Activated naive CD4-positive, alpha-beta T cell treated with anti-CD3 and anti-CD28 coated beads, Interleukin-2, amount 10 ng/mL, durations not matched to agents 7 days and 5 days (primary cell): Measurements from ENCODE around the gene OBSCN.
A peak's percentile ranks its signal among the peaks of the same experiment; 100 is the strongest.

ENCODE experiments used
- CTCF ChIA-PET: fragments of 350-600 bp; sonication (Branson Sonifier 250); formaldehyde crosslinking; loops from one replicate; lab custom pipeline; 2021; ENCODE audit warnings: antibody characterized with exemption; lab: Charles Lee
- DNase-seq: peaks from one replicate; pipeline ENCODE4 v3.0.0-alpha.2; 2020
- H3K27ac Mint-ChIP-seq: one replicate; pipeline ENCODE4 v1.8.0; 2021; ENCODE audit warnings: mild to moderate bottlenecking, moderate library complexity, mixed read lengths
- H3K27me3 Mint-ChIP-seq: one replicate; pipeline ENCODE4 v1.8.0; 2021; ENCODE audit warnings: mild to moderate bottlenecking, mixed read lengths
- H3K36me3 Mint-ChIP-seq: one replicate; pipeline ENCODE4 v1.8.0; 2021; ENCODE audit warnings: mixed read lengths
- H3K4me1 Mint-ChIP-seq: one replicate; pipeline ENCODE4 v1.8.0; 2021; ENCODE audit warnings: mixed read lengths
- H3K4me3 Mint-ChIP-seq: one replicate; pipeline ENCODE4 v1.8.0; 2021; ENCODE audit warnings: mild to moderate bottlenecking, moderate library complexity, mixed read lengths
- H3K9me3 Mint-ChIP-seq: one replicate; pipeline ENCODE4 v1.8.0; 2021; ENCODE audit warnings: mixed read lengths

OBSCN gene

DNA sequence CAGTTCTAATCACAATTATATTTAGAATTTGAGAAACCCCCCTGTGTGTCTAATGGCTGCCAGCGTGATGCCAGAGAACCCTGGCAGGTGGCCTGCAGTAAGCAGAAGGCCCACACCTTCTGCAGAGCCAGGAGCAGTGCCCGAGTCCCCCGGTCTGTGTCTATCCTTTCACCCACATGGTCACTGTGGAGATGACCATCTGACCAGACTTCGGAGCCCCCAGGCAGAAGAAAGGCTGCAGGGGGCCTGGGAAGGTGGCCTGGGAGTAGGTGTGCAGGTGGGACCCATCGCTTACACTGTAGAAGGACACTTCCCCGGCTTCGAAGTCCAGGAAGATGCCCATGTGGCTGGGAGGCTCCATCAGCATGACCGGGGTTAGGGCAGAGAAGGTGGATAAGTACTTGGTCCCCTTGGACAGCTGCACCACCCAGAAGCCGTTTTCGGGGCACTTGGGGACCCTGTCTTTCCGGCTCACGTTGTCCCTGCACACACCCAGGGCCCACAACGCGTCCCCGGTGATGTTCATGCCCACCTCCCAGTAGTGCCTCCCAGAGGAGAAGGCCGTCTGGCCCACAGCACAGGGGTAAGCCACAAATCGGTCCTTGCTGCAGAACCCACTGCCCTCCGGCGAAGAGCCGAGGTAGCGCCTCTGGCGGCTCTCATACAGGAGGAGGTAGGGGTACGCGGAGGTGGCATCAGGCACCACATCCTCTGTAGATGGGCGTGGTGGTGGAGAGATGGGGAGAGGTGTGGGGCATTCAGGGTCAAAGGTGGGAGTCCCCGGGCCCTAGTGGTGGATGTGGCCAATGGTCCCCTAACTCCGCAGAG lies 200.4 kb downstream of the OBSCN start:
- Mint-ChIP-seq H3K9me3 (no peaks in the 10 kb centered on the region), H3K27me3 (peaks cover 6% of the 10 kb centered on the region), H3K4me1 (peaks cover 39% of the 10 kb centered on the region), H3K36me3 (peaks cover 26% of the 10 kb centered on the region), H3K27ac (no peak overlapping the region), H3K4me3 (peak overlapping the region; percentile 96)
- DNase-seq = no peak
- CTCF ChIA-PET = no interaction called here

DNA sequence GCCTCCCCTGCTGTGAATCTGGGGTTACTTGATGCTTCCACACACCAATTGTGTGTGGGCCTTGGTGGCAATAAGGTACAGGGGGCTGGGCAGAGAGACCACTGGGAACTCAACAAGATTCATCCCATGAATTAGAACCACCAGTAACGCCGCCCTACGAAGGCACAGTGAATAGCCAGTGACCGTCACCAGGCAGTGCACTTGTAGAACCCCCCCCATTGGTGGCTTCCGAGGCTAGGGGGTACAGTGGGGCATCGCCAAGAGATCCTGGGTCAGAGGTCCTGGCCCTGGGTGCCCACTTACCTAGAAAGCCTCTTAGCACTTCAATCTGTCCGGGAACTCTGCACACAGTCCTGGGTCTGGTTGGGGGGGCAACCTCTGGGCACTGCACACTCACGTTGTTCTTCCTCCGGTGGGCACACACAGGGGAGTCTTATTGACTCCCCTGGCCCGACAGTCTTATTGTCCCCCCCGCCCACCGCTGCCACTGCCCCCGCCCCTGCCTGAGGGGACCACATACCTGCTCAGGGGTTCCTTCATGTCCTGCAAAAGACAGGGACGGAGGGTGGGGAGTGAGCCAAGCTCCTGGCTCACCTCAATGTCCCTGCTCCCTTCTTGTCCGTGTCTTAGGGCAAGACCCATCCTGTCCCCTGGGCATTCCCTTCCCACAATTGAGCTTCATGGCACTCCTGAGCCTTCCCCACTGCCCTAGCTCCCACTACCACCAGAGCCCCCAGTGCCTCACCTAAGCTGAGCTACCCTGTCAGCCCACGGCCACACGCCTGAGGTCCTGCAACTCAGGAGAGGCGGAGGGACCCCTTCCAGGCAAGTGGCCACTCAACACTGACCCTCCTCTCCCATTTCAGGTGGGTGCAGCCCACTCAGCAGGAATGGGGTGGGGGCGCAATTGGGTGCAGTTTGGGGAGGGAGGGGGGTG lies 201.3 kb downstream of the OBSCN start:
- peak overlapping the region; percentile 41 for H3K4me3 Mint-ChIP-seq
- CTCF ChIA-PET = no interaction called here
- no peaks in the 10 kb centered on the region for H3K9me3 Mint-ChIP-seq
- no peak overlapping the region for H3K27ac Mint-ChIP-seq
- no peak for DNase-seq
- H3K27me3 Mint-ChIP-seq = peaks cover 6% of the 10 kb centered on the region
- H3K36me3 Mint-ChIP-seq = peaks cover 20% of the 10 kb centered on the region
- H3K4me1 Mint-ChIP-seq = peaks cover 33% of the 10 kb centered on the region

DNA sequence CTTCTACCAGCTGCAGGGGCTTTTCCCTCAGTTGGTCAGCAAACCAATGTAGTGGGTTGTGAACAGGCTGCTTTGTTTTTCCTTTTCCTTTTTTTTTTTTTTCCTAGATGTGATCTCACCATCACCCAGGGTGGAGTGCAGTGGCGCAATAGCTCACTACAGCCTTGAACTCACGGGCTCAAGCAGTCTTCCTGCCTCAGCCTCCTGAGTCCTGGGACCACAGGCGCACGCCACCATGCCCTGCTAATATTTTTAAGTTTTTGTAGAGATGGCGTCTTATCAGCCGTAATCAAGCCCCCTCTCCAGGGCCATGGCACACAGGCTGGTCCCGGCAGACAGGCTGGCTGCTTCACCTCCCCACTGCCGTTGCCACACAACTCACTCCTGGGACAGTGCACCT lies 202.2 kb downstream of the OBSCN start:
- CTCF ChIA-PET = no interaction called here
- no peak for DNase-seq
- H3K4me3 Mint-ChIP-seq = no peak overlapping the region

DNA sequence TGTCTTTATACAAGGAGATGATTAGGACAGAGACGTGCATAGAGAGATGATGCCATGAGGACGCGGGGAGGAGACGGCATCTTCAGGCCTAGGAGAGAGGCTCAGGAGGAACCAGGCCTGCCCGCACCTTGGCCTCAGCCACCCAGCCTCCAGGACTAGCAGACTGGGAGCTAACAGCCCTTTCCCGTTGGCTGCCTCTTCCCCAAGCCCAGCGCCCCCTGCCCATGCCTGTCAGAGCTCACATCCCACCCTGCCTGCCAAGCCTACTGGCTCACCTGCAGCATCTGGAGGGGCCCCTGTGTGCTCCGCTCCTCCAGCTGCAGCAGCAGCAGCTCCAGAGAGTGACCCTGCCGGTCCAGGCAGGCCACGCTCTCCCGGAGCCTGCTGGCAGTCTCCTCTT lies 202.8 kb downstream of the OBSCN start:
- CTCF ChIA-PET = no interaction called here
- peaks cover 11% of the 10 kb centered on the region for H3K36me3 Mint-ChIP-seq
- H3K4me1 Mint-ChIP-seq = peaks cover 26% of the 10 kb centered on the region
- H3K9me3 Mint-ChIP-seq = no peaks in the 10 kb centered on the region
- no peak for DNase-seq
- H3K4me3 Mint-ChIP-seq = no peak overlapping the region
- peaks cover 21% of the 10 kb centered on the region for H3K27me3 Mint-ChIP-seq
- no peak overlapping the region for H3K27ac Mint-ChIP-seq

More for the DNA sequence above, 202.2 kb downstream of the OBSCN start:
- H3K4me1 Mint-ChIP-seq = peaks cover 24% of the 10 kb centered on the region
- H3K27ac Mint-ChIP-seq = no peak overlapping the region
- H3K27me3 Mint-ChIP-seq = peaks cover 15% of the 10 kb centered on the region
- H3K9me3 Mint-ChIP-seq = no peaks in the 10 kb centered on the region
- peaks cover 14% of the 10 kb centered on the region for H3K36me3 Mint-ChIP-seq

DNA sequence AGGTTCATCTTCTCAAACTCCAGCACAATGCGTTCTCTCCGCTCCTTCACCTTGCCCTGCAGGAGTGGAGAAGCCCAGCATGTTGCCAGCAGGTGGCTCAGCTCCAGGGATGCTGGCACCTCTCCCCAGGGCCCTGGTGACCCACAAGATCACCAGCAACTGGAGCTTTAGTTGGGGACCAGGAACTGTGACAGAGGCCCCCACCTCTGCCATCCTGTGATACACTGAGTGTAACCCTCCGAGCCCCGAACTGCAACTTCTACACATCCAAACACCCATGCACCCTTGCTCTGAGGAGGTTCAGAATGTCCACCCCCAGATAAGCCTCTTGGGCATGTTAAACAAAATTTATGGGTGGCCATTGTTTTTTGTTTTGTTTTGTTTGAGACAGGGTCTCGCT lies 203.3 kb downstream of the OBSCN start:
- Mint-ChIP-seq H3K27me3 (peaks cover 26% of the 10 kb centered on the region), H3K27ac (no peak overlapping the region), H3K9me3 (no peaks in the 10 kb centered on the region), H3K4me1 (peaks cover 28% of the 10 kb centered on the region), H3K4me3 (no peak overlapping the region), H3K36me3 (peaks cover 9% of the 10 kb centered on the region)
- CTCF ChIA-PET = no interaction called here
- no peak for DNase-seq

DNA sequence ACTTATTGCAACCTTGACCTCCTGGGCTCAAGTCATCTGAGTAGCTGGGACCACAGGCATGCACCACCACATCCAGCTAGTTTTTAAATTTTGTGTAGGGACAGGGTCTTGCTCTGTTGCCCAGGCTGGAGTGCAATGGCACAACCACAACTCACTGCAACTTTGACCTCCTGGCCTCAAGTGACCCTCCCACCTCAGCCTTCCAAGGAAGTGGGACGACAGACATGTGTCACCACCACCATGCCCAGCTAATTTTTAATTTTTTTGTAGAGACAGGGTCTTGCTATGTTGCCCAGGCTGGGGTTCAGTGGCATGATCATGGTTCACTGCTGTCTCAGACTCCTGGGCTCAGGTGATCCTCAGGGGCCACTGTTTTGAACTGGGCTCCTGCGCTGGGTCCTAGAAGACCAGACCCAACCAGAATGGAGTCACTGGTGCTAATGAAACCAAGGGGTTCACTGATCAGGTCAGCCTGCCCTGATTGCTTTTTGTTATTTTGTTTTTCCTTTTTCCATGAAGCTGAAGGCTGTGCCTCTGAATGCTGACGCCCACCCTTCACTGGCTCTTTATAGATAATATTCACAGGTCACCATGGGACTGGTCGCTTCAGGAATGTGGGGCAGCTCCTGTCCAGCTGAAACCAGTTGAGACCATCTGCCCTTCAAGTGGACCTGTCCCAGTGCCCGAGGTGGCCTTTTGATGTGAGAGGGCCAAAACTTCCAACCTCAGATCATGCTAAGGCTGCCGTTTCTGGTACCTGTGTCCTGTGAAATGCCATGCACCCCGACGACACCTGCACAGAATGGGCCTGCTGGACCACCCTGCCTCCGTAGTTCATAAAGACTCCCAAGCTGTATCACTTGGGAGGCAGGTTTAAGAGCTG lies 203.9 kb downstream of the OBSCN start:
- DNase-seq = no peak
- H3K4me3 Mint-ChIP-seq = no peak overlapping the region
- H3K9me3 Mint-ChIP-seq = no peaks in the 10 kb centered on the region
- H3K27ac Mint-ChIP-seq = no peak overlapping the region
- H3K4me1 Mint-ChIP-seq = peaks cover 32% of the 10 kb centered on the region
- CTCF ChIA-PET = no interaction called here
- peaks cover 27% of the 10 kb centered on the region for H3K27me3 Mint-ChIP-seq
- peaks cover 9% of the 10 kb centered on the region for H3K36me3 Mint-ChIP-seq

DNA sequence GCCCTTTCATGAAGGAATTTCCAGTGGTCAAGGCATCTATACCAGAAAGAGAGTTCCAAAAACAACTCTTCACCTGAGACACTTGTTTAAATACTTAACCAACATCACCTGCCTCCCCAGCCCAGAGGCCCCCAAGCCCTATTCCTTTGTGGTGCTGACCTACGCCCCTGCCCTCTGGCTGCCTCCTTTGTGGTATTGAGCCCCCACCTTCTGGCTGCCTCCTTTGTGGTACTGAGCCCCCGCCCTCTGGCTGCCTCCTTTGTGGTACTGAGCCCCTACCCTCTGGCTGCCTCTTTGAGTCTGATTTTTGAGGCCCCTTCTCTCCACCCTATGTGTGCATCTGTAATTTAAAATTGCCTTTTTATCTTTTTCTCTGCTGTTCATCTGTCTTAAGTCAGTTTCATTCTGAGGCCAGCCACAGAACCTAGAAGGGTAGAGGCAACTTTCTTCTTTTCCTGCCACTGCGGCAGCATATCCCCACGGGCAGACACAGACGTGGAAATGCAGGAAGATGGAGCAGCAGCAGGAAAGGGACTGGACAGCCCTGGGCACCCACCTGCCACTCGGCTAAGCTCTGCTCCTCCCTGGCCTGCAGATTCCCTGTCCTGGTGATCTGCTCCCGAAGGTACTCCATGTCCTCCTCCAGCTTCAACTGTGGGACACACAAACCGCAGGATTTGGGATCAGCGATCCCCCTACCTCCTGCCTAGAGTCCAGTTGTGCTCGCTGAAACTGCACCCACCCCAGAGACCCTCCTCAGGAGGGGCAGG lies 205.6 kb downstream of the OBSCN start:
- no peak overlapping the region for H3K4me3 Mint-ChIP-seq
- no peaks in the 10 kb centered on the region for H3K9me3 Mint-ChIP-seq
- DNase-seq = no peak
- H3K27ac Mint-ChIP-seq = no peak overlapping the region
- peaks cover 28% of the 10 kb centered on the region for H3K4me1 Mint-ChIP-seq
- peaks cover 9% of the 10 kb centered on the region for H3K36me3 Mint-ChIP-seq
- CTCF ChIA-PET = interaction anchor here (1.7 kb wide), 1 partner anchor 20 kb away, joined by 3 read pairs; no protein-coding TSS in a partner anchor
- H3K27me3 Mint-ChIP-seq = peaks cover 42% of the 10 kb centered on the region

DNA sequence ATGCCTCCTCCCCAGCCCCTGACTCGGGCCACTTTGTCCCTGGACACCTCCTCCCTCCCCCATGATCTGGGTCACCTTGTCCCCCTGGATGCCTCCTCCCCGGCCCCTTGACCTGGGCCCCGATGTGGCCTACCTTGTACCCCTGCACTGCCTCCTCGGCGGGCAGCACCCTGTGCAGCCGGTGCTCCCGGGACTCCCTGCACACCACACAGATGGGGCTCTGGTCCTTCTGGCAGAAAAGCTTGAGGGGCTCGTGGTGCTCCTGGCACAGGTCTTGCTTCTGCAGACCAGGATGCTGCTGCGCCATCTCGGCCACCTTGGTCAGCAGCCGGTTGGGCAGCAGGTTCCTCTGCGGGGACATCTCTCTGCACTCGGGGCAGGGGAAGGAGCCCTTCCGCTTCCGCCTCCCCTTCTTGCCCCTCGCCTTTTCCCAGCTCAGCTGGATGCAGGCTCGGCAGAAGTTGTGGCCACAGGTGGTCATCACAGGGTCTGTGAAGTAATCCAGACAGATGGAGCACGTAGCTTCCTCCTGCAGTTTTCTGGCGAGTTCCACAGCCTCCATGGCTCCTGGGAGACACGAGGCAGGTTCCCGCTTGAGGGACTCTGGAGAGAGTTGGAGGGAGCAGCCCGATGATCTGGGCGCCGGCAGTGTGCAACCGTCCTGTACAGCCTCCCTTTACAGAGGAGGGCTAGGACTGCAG lies 206.8 kb downstream of the OBSCN start:
- Mint-ChIP-seq H3K27ac (no peak overlapping the region), H3K4me3 (no peak overlapping the region)

DNA sequence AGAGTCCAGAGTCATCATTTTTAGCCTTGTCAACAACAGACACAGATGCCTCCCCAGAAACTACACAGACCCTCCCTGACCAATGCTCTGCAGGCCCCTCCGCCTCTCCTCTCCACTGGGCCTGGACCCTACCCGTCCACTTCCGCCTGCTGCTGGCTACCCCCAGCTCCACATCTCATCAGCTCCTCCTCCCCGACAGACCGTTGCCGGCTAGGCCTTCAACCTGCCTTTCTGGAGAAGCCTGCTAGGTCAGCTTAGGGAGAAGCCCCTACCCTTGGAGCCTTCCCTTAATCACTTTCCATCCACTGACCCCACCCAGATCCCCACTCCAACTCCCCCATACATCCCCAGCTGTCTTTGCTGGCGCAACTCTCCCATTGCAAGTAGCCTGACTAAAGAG lies 207.4 kb downstream of the OBSCN start:
- Mint-ChIP-seq H3K4me1 (peaks cover 24% of the 10 kb centered on the region), H3K27me3 (peaks cover 42% of the 10 kb centered on the region), H3K4me3 (no peak overlapping the region), H3K36me3 (peaks cover 6% of the 10 kb centered on the region), H3K27ac (no peak overlapping the region), H3K9me3 (no peaks in the 10 kb centered on the region)
- DNase-seq = no peak
- CTCF ChIA-PET = no interaction called here

More for the DNA sequence above, 206.8 kb downstream of the OBSCN start:
- Mint-ChIP-seq H3K4me1 (peaks cover 24% of the 10 kb centered on the region), H3K36me3 (peaks cover 9% of the 10 kb centered on the region), H3K9me3 (no peaks in the 10 kb centered on the region), H3K27me3 (peaks cover 42% of the 10 kb centered on the region)
- DNase-seq = no peak
- CTCF ChIA-PET = no interaction called here

DNA sequence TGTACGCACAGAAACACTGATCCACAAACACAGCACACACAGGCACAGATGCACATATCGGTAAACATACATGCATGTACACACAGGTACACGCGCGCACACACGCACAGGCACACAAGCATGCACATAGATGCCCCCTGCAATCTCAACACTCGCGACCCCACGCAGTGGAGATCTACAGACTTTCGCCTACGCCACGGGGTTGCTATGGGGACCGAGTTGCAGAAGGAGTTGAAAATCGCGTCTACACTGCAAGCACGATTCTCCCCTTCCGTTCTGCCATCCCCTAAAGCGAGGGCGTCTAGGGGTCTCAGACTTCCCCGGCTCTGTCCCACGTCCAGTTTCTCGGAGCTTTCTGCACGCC lies 208.0 kb downstream of the OBSCN start:
- peaks cover 4% of the 10 kb centered on the region for H3K36me3 Mint-ChIP-seq
- CTCF ChIA-PET = no interaction called here
- DNase-seq = no peak
- H3K9me3 Mint-ChIP-seq = no peaks in the 10 kb centered on the region
- peaks cover 24% of the 10 kb centered on the region for H3K4me1 Mint-ChIP-seq
- H3K4me3 Mint-ChIP-seq = peak overlapping the region; percentile 62
- peaks cover 45% of the 10 kb centered on the region for H3K27me3 Mint-ChIP-seq
- no peak overlapping the region for H3K27ac Mint-ChIP-seq

DNA sequence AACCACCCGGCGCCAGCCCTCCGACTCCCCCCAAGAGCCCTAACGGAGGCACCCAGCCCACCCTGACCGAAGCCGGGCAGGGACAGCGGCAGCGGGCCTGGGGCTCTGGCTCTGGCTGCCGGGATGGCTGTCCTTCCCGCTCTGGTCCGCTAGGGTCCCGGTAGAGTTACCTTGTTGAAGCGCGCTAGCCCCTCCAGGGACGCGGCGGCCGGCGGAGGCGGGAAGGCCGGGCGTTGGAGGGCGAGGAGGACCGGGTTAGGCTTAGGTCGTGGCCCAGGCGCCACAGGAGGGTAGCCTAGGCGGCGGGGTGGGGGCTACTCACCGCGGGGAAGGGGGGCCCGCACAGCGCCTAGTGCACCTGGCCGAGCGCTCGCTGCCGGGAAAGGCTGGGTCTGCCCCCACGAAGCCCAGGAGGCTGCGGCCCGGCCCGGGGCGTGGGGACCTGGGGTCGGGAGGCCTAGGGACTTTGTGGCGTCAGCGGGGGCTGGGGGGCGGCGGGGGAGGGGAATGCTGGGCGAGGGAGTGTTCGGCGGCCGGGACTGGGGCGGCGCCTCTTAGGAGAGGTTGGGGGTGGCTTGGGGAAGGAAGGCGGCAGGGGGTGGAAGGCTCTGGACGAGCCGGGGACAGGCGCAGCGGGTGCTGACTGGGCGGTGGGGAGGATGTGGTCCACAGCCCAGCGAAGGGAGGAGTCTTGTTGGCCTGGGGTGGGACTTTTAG lies 208.5 kb downstream of the OBSCN start, which contains the start of gene TRIM17:
TSS of gene TRIM17 (minus strand) at position 645 of the 717 bp plus-strand sequence. CDS start 1,789 bp downstream, outside the sequence.
- H3K4me3 Mint-ChIP-seq = peak within 1 kb of the TSS; percentile 72
- H3K9me3 Mint-ChIP-seq = no peaks in the 10 kb centered on the region
- no peak within 1 kb of the TSS for H3K27ac Mint-ChIP-seq
- CTCF ChIA-PET = no interaction called here
- H3K36me3 Mint-ChIP-seq = peaks cover 4% of the 10 kb centered on the region
- DNase-seq = peak; percentile 66
- peaks cover 24% of the 10 kb centered on the region for H3K4me1 Mint-ChIP-seq
- peaks cover 50% of the 10 kb centered on the region for H3K27me3 Mint-ChIP-seq

DNA sequence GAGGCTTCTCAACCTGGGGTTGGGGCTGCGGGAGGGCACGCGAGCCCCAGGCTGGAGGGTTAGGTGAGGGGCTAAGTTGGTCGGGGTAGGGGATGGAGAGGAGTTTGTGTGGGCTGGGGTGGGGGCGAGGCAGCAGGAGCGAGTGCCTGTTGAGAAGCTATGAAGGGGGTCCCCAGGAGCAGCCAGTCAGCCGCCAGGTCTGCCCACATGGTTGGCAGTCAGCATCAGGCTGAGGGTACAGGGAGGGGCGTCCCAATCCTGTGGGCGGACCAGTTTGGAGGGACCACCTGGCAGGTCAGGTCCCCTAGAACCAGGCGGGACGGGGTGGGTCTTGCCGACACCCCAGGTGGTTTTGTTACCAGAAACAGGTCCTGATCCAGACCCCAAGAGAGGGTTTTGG lies 209.2 kb downstream of the OBSCN start:
- no peak overlapping the region for H3K27ac Mint-ChIP-seq

More for the DNA sequence above, 209.2 kb downstream of the OBSCN start:
- Mint-ChIP-seq H3K4me1 (peaks cover 24% of the 10 kb centered on the region), H3K4me3 (no peak overlapping the region), H3K9me3 (no peaks in the 10 kb centered on the region), H3K36me3 (peaks cover 4% of the 10 kb centered on the region), H3K27me3 (peaks cover 50% of the 10 kb centered on the region)
- CTCF ChIA-PET = no interaction called here
- no peak for DNase-seq
